HG03354 (cell line): ENCODE data around the gene SSBP3.

Experiments used
- ATAC-seq: cut with Tn5 transposase; IDR thresholded peaks from one replicate; pipeline ENCODE4 v1.9.1; 2021; ENCODE audit warnings: mild to moderate bottlenecking; ENCODE audit not compliant: unreplicated experiment, poor library complexity, severe bottlenecking

Gene SSBP3

GRCh38 chr1:54338464-54338863 is 67.7 kb downstream of the SSBP3 start:
- ATAC-seq: no peak

GRCh38 chr1:54337928-54338327 is 68.3 kb downstream of the SSBP3 start:
- no peak for ATAC-seq

- no peak for ATAC-seq
Measured at GRCh38 chr1:54337034-54337433, 69.2 kb downstream of the SSBP3 start.

- no peak for ATAC-seq
Measured at GRCh38 chr1:54336116-54336515, 70.1 kb downstream of the SSBP3 start.

- ATAC-seq: no peak
Measured at GRCh38 chr1:54335755-54336108, 70.5 kb downstream of the SSBP3 start.

- no peak for ATAC-seq
Measured at GRCh38 chr1:54335011-54335754, 71.0 kb downstream of the SSBP3 start.

GRCh38 chr1:54332781-54333585 is 73.2 kb downstream of the SSBP3 start:
- ATAC-seq: no peak

- ATAC-seq: no peak
Measured at GRCh38 chr1:54331843-54332463, 74.2 kb downstream of the SSBP3 start.

- no peak for ATAC-seq
Measured at GRCh38 chr1:54331091-54331772, 75.0 kb downstream of the SSBP3 start.

GRCh38 chr1:54329312-54330003 is 76.7 kb downstream of the SSBP3 start:
- ATAC-seq: no peak

GRCh38 chr1:54328066-54328636 is 78.0 kb downstream of the SSBP3 start:
- no peak for ATAC-seq

GRCh38 chr1:54327386-54328065 is 78.7 kb downstream of the SSBP3 start:
- ATAC-seq: no peak

- no peak for ATAC-seq
Measured at GRCh38 chr1:54326543-54327385, 79.4 kb downstream of the SSBP3 start.

GRCh38 chr1:54325703-54326461 is 80.3 kb downstream of the SSBP3 start:
- ATAC-seq: no peak

- ATAC-seq: no peak
Measured at GRCh38 chr1:54325284-54325683, 80.9 kb downstream of the SSBP3 start.

- no peak for ATAC-seq
Measured at GRCh38 chr1:54324251-54325140, 81.7 kb downstream of the SSBP3 start.
